ENCODE data around the gene SMIM28.

Gene SMIM28

DNA sequence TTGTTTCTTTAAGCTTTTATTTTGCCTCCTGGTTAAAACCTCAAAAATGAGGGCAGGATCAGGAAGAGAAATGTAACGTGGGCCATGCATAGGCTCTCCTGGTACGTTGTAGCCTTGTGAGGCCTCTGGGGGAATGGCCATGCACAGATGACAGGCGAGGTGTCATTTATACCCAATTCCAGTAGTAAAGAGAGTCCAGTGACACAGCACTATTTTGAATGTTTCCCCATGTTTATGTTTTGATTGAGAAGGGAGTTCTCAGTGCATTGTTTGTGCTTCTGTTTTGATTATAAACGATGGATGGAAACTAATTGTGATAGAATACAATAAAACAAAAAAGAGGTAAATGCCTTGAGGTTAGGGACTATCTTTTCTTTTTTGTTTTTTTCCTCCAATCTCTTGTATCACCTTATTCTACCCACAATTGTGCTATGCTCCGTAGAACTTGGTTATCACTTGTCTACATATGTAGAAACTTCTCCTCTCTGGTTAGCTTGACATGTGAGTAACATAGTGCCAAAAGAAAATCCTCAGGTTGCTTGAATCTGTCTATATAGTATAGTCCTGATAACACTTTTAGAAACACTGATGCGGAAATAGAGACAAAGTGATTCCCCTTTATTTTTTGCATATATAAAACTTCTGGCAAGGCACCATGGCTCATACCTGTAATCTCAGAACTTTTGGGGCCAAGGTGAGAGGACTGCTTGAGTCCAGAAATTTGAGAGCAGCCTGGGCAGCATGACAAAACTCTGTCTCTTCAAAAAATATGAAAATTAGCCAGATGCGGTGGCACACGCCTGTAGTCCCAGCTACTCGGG is 6.9 kb upstream of the SMIM28 start:
- ChIA-PET CTCF (interaction anchor here (1.4 to 1.7 kb wide), 3 partner anchors 13 to 139 kb away, joined by 3 to 7 read pairs (median 4); no protein-coding TSS in a partner anchor), POLR2A (no interaction called here)
- DNase-seq (ENCODE audit: extremely low spot score), result no peak
- TF ChIP-seq, protein P1, sequence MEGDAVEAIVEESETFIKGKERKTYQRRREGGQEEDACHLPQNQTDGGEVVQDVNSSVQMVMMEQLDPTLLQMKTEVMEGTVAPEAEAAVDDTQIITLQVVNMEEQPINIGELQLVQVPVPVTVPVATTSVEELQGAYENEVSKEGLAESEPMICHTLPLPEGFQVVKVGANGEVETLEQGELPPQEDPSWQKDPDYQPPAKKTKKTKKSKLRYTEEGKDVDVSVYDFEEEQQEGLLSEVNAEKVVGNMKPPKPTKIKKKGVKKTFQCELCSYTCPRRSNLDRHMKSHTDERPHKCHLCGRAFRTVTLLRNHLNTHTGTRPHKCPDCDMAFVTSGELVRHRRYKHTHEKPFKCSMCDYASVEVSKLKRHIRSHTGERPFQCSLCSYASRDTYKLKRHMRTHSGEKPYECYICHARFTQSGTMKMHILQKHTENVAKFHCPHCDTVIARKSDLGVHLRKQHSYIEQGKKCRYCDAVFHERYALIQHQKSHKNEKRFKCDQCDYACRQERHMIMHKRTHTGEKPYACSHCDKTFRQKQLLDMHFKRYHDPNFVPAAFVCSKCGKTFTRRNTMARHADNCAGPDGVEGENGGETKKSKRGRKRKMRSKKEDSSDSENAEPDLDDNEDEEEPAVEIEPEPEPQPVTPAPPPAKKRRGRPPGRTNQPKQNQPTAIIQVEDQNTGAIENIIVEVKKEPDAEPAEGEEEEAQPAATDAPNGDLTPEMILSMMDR (IDR thresholded peaks at IDR 0.05; ENCODE audit: control extremely low read depth, extremely low read depth, low read depth, missing control alignments), result no peak

DNA sequence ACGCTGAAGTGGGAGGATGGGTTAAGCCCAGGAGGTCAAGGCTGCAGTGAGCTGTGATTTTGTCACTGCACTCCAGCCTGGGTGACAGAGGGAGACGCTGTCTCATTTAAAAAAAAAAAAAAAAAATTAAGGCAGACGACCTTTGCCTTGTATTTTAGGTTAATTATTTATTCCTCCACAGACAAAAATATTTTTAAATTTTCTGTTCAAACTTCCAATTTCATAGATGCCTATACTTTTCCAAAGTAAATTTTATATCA is 6.3 kb upstream of the SMIM28 start:
- CTCF ChIA-PET, result interaction anchor here (1.7 to 1.9 kb wide), 2 partner anchors 23 to 33 kb away, joined by 3 to 4 read pairs; partner anchors contain the start of gene HEBP2
- POLR2A ChIA-PET, result no interaction called here
- TF ChIP-seq, protein P1 (IDR thresholded peaks at IDR 0.05; ENCODE audit: control extremely low read depth, extremely low read depth, low read depth, missing control alignments), result no peak
- no peak for DNase-seq (ENCODE audit: extremely low spot score)

DNA sequence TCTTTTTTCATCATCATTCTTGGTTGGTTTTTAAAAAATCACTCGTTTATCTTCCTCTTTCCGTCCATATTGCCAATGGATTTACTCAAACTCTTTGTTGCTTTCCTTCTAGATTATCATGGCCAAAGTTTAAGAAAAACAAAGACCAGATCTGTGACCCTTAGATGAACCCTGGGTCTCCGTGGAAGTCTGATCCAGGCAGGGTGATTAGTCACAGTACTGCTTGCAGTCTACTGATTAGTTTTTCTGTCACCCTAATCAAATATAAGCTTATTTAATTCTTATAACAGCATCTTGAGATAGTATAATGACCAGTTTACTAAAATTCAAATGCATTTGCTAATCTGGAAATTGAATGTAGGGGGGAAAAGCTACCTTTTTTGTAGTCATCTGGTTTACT is 6.0 kb upstream of the SMIM28 start:
- DNase-seq (ENCODE audit: extremely low spot score), result no peak
- TF ChIP-seq, protein P1 (IDR thresholded peaks at IDR 0.05; ENCODE audit: control extremely low read depth, extremely low read depth, low read depth, missing control alignments), result no peak
- CTCF ChIA-PET, result interaction anchor here (1.1 to 1.9 kb wide), 3 partner anchors 18 to 33 kb away, joined by 3 to 4 read pairs (median 3); partner anchors contain the start of gene HEBP2
- POLR2A ChIA-PET, result no interaction called here

DNA sequence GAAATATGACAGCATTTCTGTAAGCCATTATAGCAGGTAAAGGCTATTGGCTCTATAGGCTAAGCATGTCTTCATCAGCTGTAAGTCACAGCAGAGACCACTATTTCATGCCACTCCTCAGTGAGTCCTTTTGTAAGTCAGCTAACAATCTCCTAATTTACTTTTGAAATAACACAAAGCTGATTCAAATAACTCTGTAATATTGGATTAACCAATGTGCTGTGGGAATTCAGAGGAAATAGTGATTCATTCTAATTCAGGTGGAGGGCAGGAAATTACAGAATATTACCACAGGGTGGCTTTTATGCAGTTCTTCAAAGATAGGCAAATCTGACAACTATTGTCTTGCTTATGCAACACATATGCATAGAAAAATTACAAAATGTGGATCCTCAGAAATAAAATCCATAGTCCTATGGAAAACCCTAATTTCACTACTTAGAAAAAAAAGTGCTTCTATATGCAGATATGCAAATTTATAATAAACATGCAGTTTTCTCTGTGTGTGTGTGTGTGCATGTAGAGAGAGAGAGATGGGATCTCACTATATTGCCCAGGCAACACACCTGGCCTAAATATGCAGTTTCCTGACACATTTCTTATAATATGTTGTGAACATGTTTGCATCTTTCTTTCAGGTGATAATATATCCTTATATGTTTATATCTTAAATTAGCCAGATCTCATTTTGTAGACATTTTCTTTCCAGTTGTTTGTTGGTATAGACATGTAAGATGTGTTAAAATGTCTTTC is 4.8 kb upstream of the SMIM28 start:
- TF ChIP-seq, protein P1 (IDR thresholded peaks at IDR 0.05; ENCODE audit: control extremely low read depth, extremely low read depth, low read depth, missing control alignments), result no peak
- ChIA-PET CTCF (interaction anchor here (1.1 to 1.9 kb wide), 2 partner anchors 17 to 32 kb away, joined by 3 to 4 read pairs; partner anchors contain the start of gene HEBP2), POLR2A (no interaction called here)
- no peak for DNase-seq (ENCODE audit: extremely low spot score)

DNA sequence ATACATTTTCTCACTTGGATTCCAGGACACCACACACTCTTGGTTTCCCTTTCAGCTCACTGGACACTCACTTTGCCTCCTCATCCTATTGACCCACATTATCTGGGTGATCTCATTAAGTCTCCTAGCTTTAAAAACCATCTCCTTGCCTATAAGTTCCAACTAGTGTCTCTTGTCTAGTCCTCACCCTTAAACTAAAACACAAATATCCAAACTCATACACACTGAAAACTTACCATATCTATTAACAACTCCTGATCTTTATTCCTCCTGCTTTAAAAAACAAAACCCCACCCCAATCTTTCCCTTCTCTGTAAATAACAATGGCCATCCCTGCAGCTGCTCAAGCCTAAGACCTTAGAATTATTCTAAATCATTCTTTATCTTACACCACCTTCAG is 3.5 kb upstream of the SMIM28 start:
- DNase-seq (ENCODE audit: extremely low spot score), result no peak
- CTCF ChIA-PET, result no interaction called here
- TF ChIP-seq, protein P1 (IDR thresholded peaks at IDR 0.05; ENCODE audit: control extremely low read depth, extremely low read depth, low read depth, missing control alignments), result no peak
- POLR2A ChIA-PET, result no interaction called here

DNA sequence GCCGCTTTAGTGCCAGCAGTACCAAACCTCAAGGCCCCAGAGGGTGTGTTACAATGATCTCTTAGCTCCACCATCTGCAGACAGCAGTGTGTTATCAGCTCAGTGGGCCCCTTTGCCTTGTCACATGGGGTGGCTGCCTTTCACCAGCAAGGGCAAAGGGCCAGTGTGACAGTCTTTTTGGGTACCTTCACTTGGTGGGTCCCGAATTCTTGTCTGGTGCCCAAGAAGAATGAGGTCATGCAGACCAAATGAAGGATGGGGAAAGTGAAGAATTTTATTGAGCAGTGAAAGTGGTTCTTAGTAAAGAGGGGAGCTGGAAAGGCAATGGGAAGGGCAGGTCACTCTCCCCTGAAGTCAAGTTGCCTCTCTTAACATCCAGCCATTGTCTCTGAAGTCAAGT is 2.9 kb upstream of the SMIM28 start:
- no peak for DNase-seq (ENCODE audit: extremely low spot score)
- TF ChIP-seq, protein P1 (IDR thresholded peaks at IDR 0.05; ENCODE audit: control extremely low read depth, extremely low read depth, low read depth, missing control alignments), result no peak
- ChIA-PET CTCF (no interaction called here), POLR2A (no interaction called here)

Measured in GM10248 (cell line).